SIG-M5 treated with dmso at 0.1 percent for 504 hours (cell line): ENCODE data around the gene KLC1.

Source experiments
- DNase-seq: peaks from one replicate; lab custom pipeline; 2025; ENCODE audit not compliant: unreplicated experiment; lab: John Stamatoyannopoulos, UW

KLC1 gene

GRCh38 chr14:103748534-103748857, 119.5 kb downstream of the KLC1 start:
- no peak for DNase-seq

- no peak for DNase-seq
Measured at GRCh38 chr14:103749452-103749851, 120.4 kb downstream of the KLC1 start.

GRCh38 chr14:103749860-103750259, 120.8 kb downstream of the KLC1 start:
- DNase-seq, result no peak
